ENCODE results near the gene ARHGEF28. TPM values are rescaled to one million over a fixed set of nuclear protein-coding genes. Genes with fewer than 3 reads are reported as not detected.

Gene ARHGEF28
- total RNA-seq, 4 donors from 2014 or later = 16.9 to 29.7 (median 25.7) TPM

- peaks cover 0 to 5% (median 0%) of the 10 kb centered on the region in 3 donors for H3K4me1 ChIP-seq
- H3K4me3 ChIP-seq = no peak overlapping the region
- TF ChIP-seq POLR2A (IDR thresholded peaks at IDR 0.05) = no peak
- TF ChIP-seq, protein P1, sequence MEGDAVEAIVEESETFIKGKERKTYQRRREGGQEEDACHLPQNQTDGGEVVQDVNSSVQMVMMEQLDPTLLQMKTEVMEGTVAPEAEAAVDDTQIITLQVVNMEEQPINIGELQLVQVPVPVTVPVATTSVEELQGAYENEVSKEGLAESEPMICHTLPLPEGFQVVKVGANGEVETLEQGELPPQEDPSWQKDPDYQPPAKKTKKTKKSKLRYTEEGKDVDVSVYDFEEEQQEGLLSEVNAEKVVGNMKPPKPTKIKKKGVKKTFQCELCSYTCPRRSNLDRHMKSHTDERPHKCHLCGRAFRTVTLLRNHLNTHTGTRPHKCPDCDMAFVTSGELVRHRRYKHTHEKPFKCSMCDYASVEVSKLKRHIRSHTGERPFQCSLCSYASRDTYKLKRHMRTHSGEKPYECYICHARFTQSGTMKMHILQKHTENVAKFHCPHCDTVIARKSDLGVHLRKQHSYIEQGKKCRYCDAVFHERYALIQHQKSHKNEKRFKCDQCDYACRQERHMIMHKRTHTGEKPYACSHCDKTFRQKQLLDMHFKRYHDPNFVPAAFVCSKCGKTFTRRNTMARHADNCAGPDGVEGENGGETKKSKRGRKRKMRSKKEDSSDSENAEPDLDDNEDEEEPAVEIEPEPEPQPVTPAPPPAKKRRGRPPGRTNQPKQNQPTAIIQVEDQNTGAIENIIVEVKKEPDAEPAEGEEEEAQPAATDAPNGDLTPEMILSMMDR (IDR thresholded peaks at IDR 0.05) = no peak
- TF ChIP-seq POLR2AphosphoS5 (IDR thresholded peaks at IDR 0.05) = no peak
- no peak for TF ChIP-seq EP300 (IDR thresholded peaks at IDR 0.05)
- no peak overlapping the region for H3K27ac ChIP-seq
- ATAC-seq = no peak
- H3K27me3 ChIP-seq = no peaks in the 10 kb centered on the region
- H3K9me3 ChIP-seq = no peaks in the 10 kb centered on the region
- no peaks in the 10 kb centered on the region for H3K36me3 ChIP-seq
- 88 to 89% methylated on average over 1 of the region's 1 CpG for WGBS, 2 donors (ENCODE audit: low coverage in 1 of 2)
These were observed 61.4 kb downstream of the ARHGEF28 start for GRCh38 chr5:73687357-73687756.

DNA sequence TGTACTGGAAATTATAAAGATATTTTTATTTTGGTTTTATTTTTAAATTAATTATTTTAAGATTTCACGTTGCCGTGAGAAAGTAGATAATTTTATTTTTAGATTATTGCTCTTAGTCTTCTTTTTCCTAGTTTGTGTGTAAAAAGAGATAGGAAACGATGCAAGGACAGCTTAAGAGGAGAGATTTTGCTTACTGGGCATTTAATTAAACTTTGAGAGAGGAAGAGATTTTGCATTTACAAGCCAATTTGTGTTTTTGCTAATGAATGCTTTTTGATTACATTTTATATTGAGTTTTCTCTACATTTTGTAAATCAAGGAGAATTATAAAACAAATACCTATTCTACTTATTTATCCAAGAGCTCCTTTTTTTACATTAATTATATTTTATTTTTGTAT, 64.0 kb downstream of the ARHGEF28 start:
- H3K4me1 ChIP-seq = peaks cover 0 to 23% (median 5%) of the 10 kb centered on the region in 3 donors
- WGBS, 2 donors (ENCODE audit: low coverage in 1 of 2) = 71 to 100% methylated on average over 3 of the region's 3 CpGs
- H3K9me3 ChIP-seq = no peaks in the 10 kb centered on the region
- TF ChIP-seq POLR2A (IDR thresholded peaks at IDR 0.05) = no peak
- H3K36me3 ChIP-seq = no peaks in the 10 kb centered on the region
- H3K4me3 ChIP-seq = no peak overlapping the region
- H3K27me3 ChIP-seq = no peaks in the 10 kb centered on the region
- H3K27ac ChIP-seq = no peak overlapping the region
- no peak for ATAC-seq

GRCh38 chr5:73691302-73692080, 65.5 kb downstream of the ARHGEF28 start:
- WGBS, 2 donors (ENCODE audit: low coverage in 1 of 2) = 67 to 87% methylated on average over 3 of the region's 3 CpGs
- no peak for TF ChIP-seq EP300 (IDR thresholded peaks at IDR 0.05)
- TF ChIP-seq POLR2A (IDR thresholded peaks at IDR 0.05) = no peak
- TF ChIP-seq POLR2AphosphoS5 (IDR thresholded peaks at IDR 0.05) = no peak
- TF ChIP-seq, protein P1 (IDR thresholded peaks at IDR 0.05) = no peak
- no peaks in the 10 kb centered on the region for H3K9me3 ChIP-seq
- H3K36me3 ChIP-seq = no peaks in the 10 kb centered on the region
- ATAC-seq = no peak
- H3K27me3 ChIP-seq = no peaks in the 10 kb centered on the region
- H3K4me1 ChIP-seq = peaks cover 0 to 23% (median 5%) of the 10 kb centered on the region in 3 donors
- no peak overlapping the region for H3K4me3 ChIP-seq
- H3K27ac ChIP-seq = no peak overlapping the region

DNA sequence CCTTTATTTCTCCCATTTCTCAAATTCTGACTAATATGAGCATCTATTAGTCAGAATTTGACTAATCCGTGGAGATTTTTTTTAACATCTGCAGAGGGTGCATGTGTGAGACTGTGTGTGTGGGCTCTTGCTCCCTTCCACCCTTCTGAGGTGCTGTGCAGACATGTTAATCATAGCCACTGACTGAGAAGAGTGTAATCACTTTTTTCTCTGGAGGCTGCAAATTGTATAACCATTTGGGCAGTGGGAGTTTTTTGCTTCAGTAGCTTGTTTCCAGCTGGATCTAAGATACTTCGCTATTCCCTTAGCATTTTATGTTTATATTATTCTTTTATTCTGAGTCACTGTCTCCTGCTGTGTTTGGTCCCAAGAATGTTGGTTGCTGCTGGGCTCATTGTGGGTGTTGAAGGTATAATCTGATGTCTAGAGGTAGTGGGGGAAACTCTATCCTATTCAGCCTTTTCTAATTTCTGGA, 66.2 kb downstream of the ARHGEF28 start:
- Histone ChIP-seq H3K36me3 (no peaks in the 10 kb centered on the region), H3K27ac (no peak overlapping the region), H3K4me3 (no peak overlapping the region), H3K4me1 (peaks cover 0 to 23% (median 5%) of the 10 kb centered on the region in 3 donors), H3K27me3 (no peaks in the 10 kb centered on the region), H3K9me3 (no peaks in the 10 kb centered on the region)
- TF ChIP-seq EP300 (IDR thresholded peaks at IDR 0.05) = no peak
- no peak for TF ChIP-seq POLR2AphosphoS5 (IDR thresholded peaks at IDR 0.05)
- TF ChIP-seq POLR2A (IDR thresholded peaks at IDR 0.05) = no peak
- TF ChIP-seq, protein P1 (IDR thresholded peaks at IDR 0.05) = no peak
- WGBS, 2 donors (ENCODE audit: low coverage in 1 of 2) = 37 to 43% methylated on average over 2 of the region's 2 CpGs
- ATAC-seq = no peak

GRCh38 chr5:73692981-73693380, 67.0 kb downstream of the ARHGEF28 start:
- peaks cover 0 to 23% (median 5%) of the 10 kb centered on the region in 3 donors for H3K4me1 ChIP-seq
- WGBS, 2 donors (ENCODE audit: low coverage in 1 of 2) = 78 to 100% methylated on average over 2 of the region's 2 CpGs
- H3K4me3 ChIP-seq = no peak overlapping the region
- no peak for ATAC-seq
- no peaks in the 10 kb centered on the region for H3K9me3 ChIP-seq
- H3K27ac ChIP-seq = no peak overlapping the region
- no peak for TF ChIP-seq EP300 (IDR thresholded peaks at IDR 0.05)
- no peak for TF ChIP-seq POLR2AphosphoS5 (IDR thresholded peaks at IDR 0.05)
- TF ChIP-seq, protein P1 (IDR thresholded peaks at IDR 0.05) = no peak
- TF ChIP-seq POLR2A (IDR thresholded peaks at IDR 0.05) = no peak
- H3K27me3 ChIP-seq = no peaks in the 10 kb centered on the region
- H3K36me3 ChIP-seq = no peaks in the 10 kb centered on the region
